HCT116 (cell line): ENCODE measurements around the gene TAF1D.

Source experiments
- ATF3 ChIP-seq: IDR thresholded peaks from 2 replicates; pipeline ENCODE4 v1.6.1; 2012
- CEBPB ChIP-seq: IDR thresholded peaks from 2 replicates; pipeline ENCODE4 v1.6.1; 2012; ENCODE audit warnings: low read depth
- CTCF ChIP-seq, 3 experiments: fragments of 200-600 bp in 1 of 3; sonication (generic) in 1 of 3; IDR thresholded peaks in 2 of 3; conservative IDR thresholded peaks in 1 of 3; 2 replicates each; pipeline ENCODE4 v1.5.1; 2012 to 2017; ENCODE audit warnings: low read depth in 2 of 3, low read length in 2 of 3, antibody characterized with exemption in 1 of 3, borderline replicate concordance in 1 of 3, control low read depth in 1 of 3, mild to moderate bottlenecking in 1 of 3, mixed read lengths in 1 of 3, mixed run types in 1 of 3, moderate library complexity in 1 of 3; ENCODE audit not compliant: insufficient read depth in 1 of 3
- EZH2phosphoT487 ChIP-seq: fragments of 200-600 bp; IDR thresholded peaks from 2 replicates; pipeline ENCODE4 v1.6.1; 2018; ENCODE audit warnings: antibody characterized with exemption, borderline replicate concordance
- FOSL1 ChIP-seq: IDR thresholded peaks from 2 replicates; pipeline ENCODE4 v1.6.1; 2012; ENCODE audit warnings: low read depth
- MAX ChIP-seq: IDR thresholded peaks from 2 replicates; pipeline ENCODE4 v1.6.1; 2012
- POLR2A ChIP-seq: IDR thresholded peaks from 2 replicates; pipeline ENCODE4 v1.7.0; 2011; ENCODE audit warnings: borderline replicate concordance; ENCODE audit not compliant: insufficient read depth, insufficient read length; ENCODE audit errors: extremely low read depth
- POLR2AphosphoS5 ChIP-seq: IDR thresholded peaks from 2 replicates; pipeline ENCODE4 v1.6.1; 2011; ENCODE audit warnings: mild to moderate bottlenecking, low read depth, low read length, moderate library complexity
- RAD21 ChIP-seq: IDR thresholded peaks from 2 replicates; pipeline ENCODE4 v1.6.1; 2012; ENCODE audit warnings: low read depth, mild to moderate bottlenecking
- REST ChIP-seq: IDR thresholded peaks from 2 replicates; pipeline ENCODE4 v1.6.1; 2012; ENCODE audit warnings: low read depth
- SIN3A ChIP-seq: IDR thresholded peaks from 2 replicates; pipeline ENCODE4 v1.6.1; 2012; ENCODE audit warnings: low read depth
- SP1 ChIP-seq: IDR thresholded peaks from 2 replicates; pipeline ENCODE4 v1.6.1; 2012; ENCODE audit warnings: low read depth

- no peak for TF ChIP-seq SIN3A
- no peak for TF ChIP-seq CTCF (IDR thresholded peaks at IDR 0.05 in 2 of 3, conservative IDR thresholded peaks at IDR 0.05 in 1 of 3; ENCODE audit: borderline replicate concordance in 1 of 3, insufficient read depth in 1 of 3, low read depth in 2 of 3, low read length in 2 of 3)
- TF ChIP-seq POLR2AphosphoS5: 0 out of 2 replicates have a peak, but pooled peaks have one; percentile 20
- TF ChIP-seq POLR2A: no peak
- TF ChIP-seq REST: no peak
- TF ChIP-seq FOSL1: no peak
- no peak for TF ChIP-seq RAD21
- TF ChIP-seq EZH2phosphoT487: no peak
- no peak for TF ChIP-seq ATF3
- TF ChIP-seq MAX: no peak
- TF ChIP-seq SP1: no peak
- no peak for TF ChIP-seq CEBPB
These were observed 7.8 kb downstream of the TAF1D start for GRCh38 chr11:93733474-93733873.
